Astrocyte (in vitro differentiated cells and primary cell): ENCODE data around the gene CCDC181. TPM values are rescaled to one million over a fixed set of nuclear protein-coding genes. Genes with fewer than 3 reads are reported as not detected.
A peak's percentile ranks its signal among the peaks of the same experiment; 100 is the strongest.

Experiments used
- DNase-seq: peaks from one replicate; pipeline ENCODE4 v3.0.0-alpha.2; 2010; ENCODE audit warnings: low read depth
- FAIRE-seq: peaks from 2 replicates; lab custom pipeline; 2011; peaks lifted over from hg19 to GRCh38; lab: Jason Lieb, UNC
- H2AFZ ChIP-seq: 2 replicates; pipeline ENCODE4 v1.6.0; 2012; ENCODE audit warnings: low read depth, low read length, inconsistent platforms
- H3K27ac ChIP-seq: 2 replicates; pipeline ENCODE4 v1.5.1; 2011; ENCODE audit warnings: low read depth, low read length, inconsistent platforms
- H3K27me3 ChIP-seq: 2 replicates; pipeline ENCODE4 v1.6.0; 2011; ENCODE audit warnings: low read length, inconsistent platforms; ENCODE audit not compliant: insufficient read depth
- H3K36me3 ChIP-seq: 2 replicates; pipeline ENCODE4 v1.5.1; 2011; ENCODE audit warnings: low read length, inconsistent platforms; ENCODE audit not compliant: insufficient read depth
- H3K4me1 ChIP-seq: 2 replicates; pipeline ENCODE4 v1.5.1; 2011; ENCODE audit warnings: low read length, inconsistent platforms; ENCODE audit not compliant: insufficient read depth
- H3K4me2 ChIP-seq: 2 replicates; pipeline ENCODE4 v1.6.0; 2012; ENCODE audit warnings: low read length, inconsistent platforms
- H3K4me3 ChIP-seq: 2 replicates; pipeline ENCODE4 v1.5.1; 2011; ENCODE audit warnings: low read depth, mild to moderate bottlenecking, low read length, inconsistent platforms; ENCODE audit not compliant: insufficient read depth
- H3K79me2 ChIP-seq: 2 replicates; pipeline ENCODE4 v1.6.0; 2012; ENCODE audit warnings: mild to moderate bottlenecking, low read length, inconsistent platforms; ENCODE audit not compliant: insufficient read depth
- H3K9ac ChIP-seq: 2 replicates; pipeline ENCODE4 v1.6.0; 2012; ENCODE audit warnings: mild to moderate bottlenecking, low read length, inconsistent platforms
- H3K9me3 ChIP-seq: 2 replicates; pipeline ENCODE4 v1.5.1; 2012; ENCODE audit warnings: low read depth, mild to moderate bottlenecking, low read length, inconsistent platforms; ENCODE audit not compliant: insufficient read depth
- H4K20me1 ChIP-seq: 2 replicates; pipeline ENCODE4 v1.6.0; 2012; ENCODE audit warnings: low read length, inconsistent platforms; ENCODE audit not compliant: insufficient read depth
- H3K27ac Mint-ChIP-seq: one replicate; pipeline ENCODE4 v1.8.0; 2021; ENCODE audit warnings: mild to moderate bottlenecking, mixed read lengths; ENCODE audit not compliant: unreplicated experiment
- H3K27me3 Mint-ChIP-seq: one replicate; pipeline ENCODE4 v1.8.0; 2021; ENCODE audit warnings: low read depth, mixed read lengths; ENCODE audit not compliant: unreplicated experiment
- H3K36me3 Mint-ChIP-seq: one replicate; pipeline ENCODE4 v1.8.0; 2021; ENCODE audit warnings: low read depth, mixed read lengths; ENCODE audit not compliant: unreplicated experiment
- H3K4me1 Mint-ChIP-seq: one replicate; pipeline ENCODE4 v1.8.0; 2021; ENCODE audit warnings: low read depth, mixed read lengths; ENCODE audit not compliant: unreplicated experiment
- H3K4me3 Mint-ChIP-seq: one replicate; pipeline ENCODE4 v1.8.0; 2021; ENCODE audit warnings: mild to moderate bottlenecking, moderate library complexity, mixed read lengths; ENCODE audit not compliant: unreplicated experiment
- H3K9me3 Mint-ChIP-seq: one replicate; pipeline ENCODE4 v1.8.0; 2021; ENCODE audit warnings: mild to moderate bottlenecking, mixed read lengths; ENCODE audit not compliant: unreplicated experiment
- EZH2 ChIP-seq: IDR thresholded peaks from 2 replicates; pipeline ENCODE4 v1.6.1; 2012; ENCODE audit warnings: mild to moderate bottlenecking, low read length, inconsistent platforms; ENCODE audit not compliant: insufficient read depth
- total RNA-seq: library from RNA; stranded (reverse); gene quantifications from 2 replicates; pipeline ENCODE4 v1.2.1, GENCODE V29; 2021
- TF ChIP-seq, protein P1 (sequence below): IDR thresholded peaks from 2 replicates; pipeline ENCODE4 v1.5.1; 2011; ENCODE audit warnings: low read depth, mild to moderate bottlenecking, inconsistent platforms, low read length, moderate library complexity; ENCODE audit not compliant: insufficient read depth

CCDC181 gene
- total RNA-seq, 1 donor from 2014 or later: 1.5 TPM

GRCh38 chr1:169368406-169368769, 58.9 kb downstream of the CCDC181 start:
- H3K4me2 ChIP-seq: peak overlapping the region; percentile 86
- Mint-ChIP-seq H3K27ac (no peak overlapping the region), H3K36me3 (peaks cover 5% of the 10 kb centered on the region), H3K4me3 (no peak overlapping the region), H3K27me3 (no peaks in the 10 kb centered on the region), H3K9me3 (no peaks in the 10 kb centered on the region), H3K4me1 (peaks cover 28% of the 10 kb centered on the region)
- H2AFZ ChIP-seq: peak overlapping the region; percentile 59
- peak overlapping the region; percentile 96 for H3K9ac ChIP-seq
- H3K36me3 ChIP-seq: peaks cover 17% of the 10 kb centered on the region
- FAIRE-seq (peak; percentile 34), DNase-seq (peak; percentile 10)
- no peak for TF ChIP-seq EZH2
- TF ChIP-seq, protein P1, sequence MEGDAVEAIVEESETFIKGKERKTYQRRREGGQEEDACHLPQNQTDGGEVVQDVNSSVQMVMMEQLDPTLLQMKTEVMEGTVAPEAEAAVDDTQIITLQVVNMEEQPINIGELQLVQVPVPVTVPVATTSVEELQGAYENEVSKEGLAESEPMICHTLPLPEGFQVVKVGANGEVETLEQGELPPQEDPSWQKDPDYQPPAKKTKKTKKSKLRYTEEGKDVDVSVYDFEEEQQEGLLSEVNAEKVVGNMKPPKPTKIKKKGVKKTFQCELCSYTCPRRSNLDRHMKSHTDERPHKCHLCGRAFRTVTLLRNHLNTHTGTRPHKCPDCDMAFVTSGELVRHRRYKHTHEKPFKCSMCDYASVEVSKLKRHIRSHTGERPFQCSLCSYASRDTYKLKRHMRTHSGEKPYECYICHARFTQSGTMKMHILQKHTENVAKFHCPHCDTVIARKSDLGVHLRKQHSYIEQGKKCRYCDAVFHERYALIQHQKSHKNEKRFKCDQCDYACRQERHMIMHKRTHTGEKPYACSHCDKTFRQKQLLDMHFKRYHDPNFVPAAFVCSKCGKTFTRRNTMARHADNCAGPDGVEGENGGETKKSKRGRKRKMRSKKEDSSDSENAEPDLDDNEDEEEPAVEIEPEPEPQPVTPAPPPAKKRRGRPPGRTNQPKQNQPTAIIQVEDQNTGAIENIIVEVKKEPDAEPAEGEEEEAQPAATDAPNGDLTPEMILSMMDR: no peak
- H3K79me2 ChIP-seq: peaks cover 73% of the 10 kb centered on the region
- H4K20me1 ChIP-seq: peaks cover 4% of the 10 kb centered on the region
- peaks cover 16% of the 10 kb centered on the region for H3K4me1 ChIP-seq
- H3K9me3 ChIP-seq: no peaks in the 10 kb centered on the region
- no peaks in the 10 kb centered on the region for H3K27me3 ChIP-seq
- peak overlapping the region; percentile 91 for H3K27ac ChIP-seq
- H3K4me3 ChIP-seq: peak overlapping the region; percentile 98

DNA sequence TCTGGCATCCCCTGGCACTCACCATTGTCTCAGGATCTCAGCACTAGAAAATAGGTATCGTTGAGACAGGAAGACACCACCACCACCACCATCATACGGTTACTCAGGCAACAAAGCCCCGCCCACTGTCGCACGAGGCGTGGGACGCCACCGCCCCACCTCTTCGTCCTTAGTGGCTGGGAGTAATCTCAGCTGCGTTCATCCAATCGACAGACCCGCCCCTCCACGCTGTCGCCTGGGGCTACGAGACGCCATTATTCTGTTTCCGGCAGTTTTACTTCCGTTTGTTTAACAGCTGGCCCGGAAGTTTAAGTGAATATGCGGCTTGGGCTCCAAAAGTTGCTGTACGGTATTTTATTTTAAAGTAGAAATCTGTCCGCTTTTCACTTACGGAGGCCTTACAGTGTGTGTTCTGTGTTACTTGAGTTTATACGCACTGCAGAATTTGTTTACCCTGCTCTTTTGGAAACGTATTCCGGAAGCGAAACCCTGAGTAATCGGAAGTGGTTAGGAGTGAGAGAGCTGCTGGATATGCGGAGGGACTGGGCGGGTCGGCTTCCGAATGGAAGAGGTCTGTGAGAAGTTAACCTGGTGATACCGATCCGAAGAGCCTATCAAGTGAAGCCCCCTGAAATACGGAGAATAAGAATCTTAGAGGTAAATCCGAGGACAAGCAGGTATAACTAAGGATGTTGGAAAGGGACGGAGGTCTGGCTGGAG, 59.4 kb downstream of the CCDC181 start, which contains the start of the genes BLZF1 and NME7:
Gene BLZF1 (plus strand): TSS at position 510 of the 720 bp plus-strand sequence. CDS start 1,328 bp downstream, outside the sequence.
Gene NME7 (minus strand): TSS at position 112 of the 720 bp plus-strand sequence. CDS start 87 bp downstream, at position 25.
- no peak for TF ChIP-seq EZH2
- TF ChIP-seq, protein P1: no peak
- H3K27ac Mint-ChIP-seq: peak within 1 kb of the TSS; percentile 38
- Histone ChIP-seq H3K9me3 (no peaks in the 10 kb centered on the region), H3K9ac (peak within 1 kb of the TSS; percentile 96), H3K4me1 (peaks cover 17% of the 10 kb centered on the region), H3K79me2 (peaks cover 68% of the 10 kb centered on the region), H3K27ac (peak within 1 kb of the TSS; percentile 91), H3K27me3 (no peaks in the 10 kb centered on the region), H3K36me3 (peaks cover 13% of the 10 kb centered on the region), H4K20me1 (no peaks in the 10 kb centered on the region), H3K4me2 (peak within 1 kb of the TSS; percentile 86), H3K4me3 (peak within 1 kb of the TSS; percentile 98), H2AFZ (peak within 1 kb of the TSS; percentile 71)
- H3K4me1 Mint-ChIP-seq: peaks cover 29% of the 10 kb centered on the region
- no peak within 1 kb of the TSS for H3K4me3 Mint-ChIP-seq
- H3K27me3 Mint-ChIP-seq: no peaks in the 10 kb centered on the region
- peaks cover 3% of the 10 kb centered on the region for H3K36me3 Mint-ChIP-seq
- FAIRE-seq (peak; percentile 98), DNase-seq (peak; percentile 95)
- no peaks in the 10 kb centered on the region for H3K9me3 Mint-ChIP-seq
